G401 (cell line): ENCODE measurements around the gene CLMP. TPM values are rescaled to one million over a fixed set of nuclear protein-coding genes. Genes with fewer than 3 reads are reported as not detected.

Source experiments
- DNase-seq: peaks from one replicate; pipeline ENCODE4 v3.0.0-alpha.2; 2015; ENCODE audit warnings: low spot score
- in situ Hi-C: cut with HindIII; loops from 2 replicates; pipeline ENCODE4 v1.10.0; 2016; ENCODE audit warnings: low sequenced_read_pairs, mixed read lengths
- total RNA-seq: library from RNA; depleted of rRNA; stranded (reverse); fragments of >200 nt; shearing (Covaris generic); gene quantifications from 2 replicates; pipeline ENCODE4 v1.2.3, GENCODE V29; 2014; rRNA removed

CLMP gene
- total RNA-seq: 0.37 and 2.5 TPM in 2 replicates

- peak; percentile 36 for DNase-seq
- in situ Hi-C loops: no loop called here
Measured at GRCh38 chr11:123195188-123196059, at the start of gene CLMP. CLMP (minus strand) TSS chr11:123195248; CDS start chr11:123194940, 308 bp downstream.

- no peak for DNase-seq
- in situ Hi-C loops: loop anchor here (25.0 kb wide), 1 partner anchor 130 kb away; no protein-coding TSS in a partner anchor
Measured at GRCh38 chr11:123241874-123242543, 47.0 kb upstream of the CLMP start.

GRCh38 chr11:123241294-123241693 is 46.2 kb upstream of the CLMP start:
- in situ Hi-C loops: loop anchor here (25.0 kb wide), 1 partner anchor 129 kb away; no protein-coding TSS in a partner anchor
- DNase-seq: no peak

GRCh38 chr11:123239191-123240150 is 44.4 kb upstream of the CLMP start:
- DNase-seq: peak; percentile 74
- in situ Hi-C loops: loop anchor here (25.0 kb wide), 1 partner anchor 127 kb away; no protein-coding TSS in a partner anchor

GRCh38 chr11:123238297-123238696 is 43.2 kb upstream of the CLMP start:
- in situ Hi-C loops: loop anchor here (25.0 kb wide), 1 partner anchor 126 kb away; no protein-coding TSS in a partner anchor
- DNase-seq: no peak

- in situ Hi-C loops: loop anchor here (25.0 kb wide), 1 partner anchor 125 kb away; no protein-coding TSS in a partner anchor
Measured at GRCh38 chr11:123236879-123237278, 41.8 kb upstream of the CLMP start.

GRCh38 chr11:123235656-123236261 is 40.7 kb upstream of the CLMP start:
- in situ Hi-C loops: loop anchor here (25.0 kb wide), 1 partner anchor 123 kb away; no protein-coding TSS in a partner anchor
- DNase-seq: no peak

More at GRCh38 chr11:123236879-123237278, 41.8 kb upstream of the CLMP start:
- DNase-seq: no peak

- in situ Hi-C loops: loop anchor here (25.0 kb wide), 1 partner anchor 123 kb away; no protein-coding TSS in a partner anchor
- peak; percentile 20 for DNase-seq
Measured at GRCh38 chr11:123235117-123235655, 40.1 kb upstream of the CLMP start.

- DNase-seq: no peak
- in situ Hi-C loops: loop anchor here (25.0 kb wide), 1 partner anchor 122 kb away; no protein-coding TSS in a partner anchor
Measured at GRCh38 chr11:123233975-123234334, 38.9 kb upstream of the CLMP start.

- in situ Hi-C loops: loop anchor here (25.0 kb wide), 1 partner anchor 121 kb away; no protein-coding TSS in a partner anchor
- no peak for DNase-seq
Measured at GRCh38 chr11:123233280-123233974, 38.4 kb upstream of the CLMP start.

GRCh38 chr11:123231777-123232176 is 36.7 kb upstream of the CLMP start:
- in situ Hi-C loops: loop anchor here (25.0 kb wide), 1 partner anchor 119 kb away; no protein-coding TSS in a partner anchor
- no peak for DNase-seq

GRCh38 chr11:123231256-123231655 is 36.2 kb upstream of the CLMP start:
- in situ Hi-C loops: loop anchor here (25.0 kb wide), 1 partner anchor 119 kb away; no protein-coding TSS in a partner anchor
- DNase-seq: no peak

GRCh38 chr11:123230346-123230745 is 35.3 kb upstream of the CLMP start:
- in situ Hi-C loops: loop anchor here (25.0 kb wide), 1 partner anchor 118 kb away; no protein-coding TSS in a partner anchor
- no peak for DNase-seq

- in situ Hi-C loops: loop anchor here (25.0 kb wide), 1 partner anchor 116 kb away; no protein-coding TSS in a partner anchor
- DNase-seq: no peak
Measured at GRCh38 chr11:123228496-123229163, 33.6 kb upstream of the CLMP start.

- in situ Hi-C loops: loop anchor here (25.0 kb wide), 1 partner anchor 116 kb away; no protein-coding TSS in a partner anchor
- DNase-seq: no peak
Measured at GRCh38 chr11:123227763-123228495, 32.9 kb upstream of the CLMP start.

GRCh38 chr11:123221584-123221983 is 26.5 kb upstream of the CLMP start:
- in situ Hi-C loops: no loop called here

More at GRCh38 chr11:123221584-123221983, 26.5 kb upstream of the CLMP start:
- no peak for DNase-seq
